HG03342 (cell line): ENCODE results near the gene SERPINA6.
"Not testable (repeated sequence)": the region's sequence is repeated elsewhere in the genome, so short reads cannot be mapped to it uniquely, and the experiment has no call there.

ENCODE experiments used
- ATAC-seq: cut with Tn5 transposase; IDR thresholded peaks from one replicate; pipeline ENCODE4 v1.9.1; 2021; ENCODE audit warnings: mild to moderate bottlenecking, moderate library complexity; ENCODE audit not compliant: unreplicated experiment

SERPINA6 gene

DNA sequence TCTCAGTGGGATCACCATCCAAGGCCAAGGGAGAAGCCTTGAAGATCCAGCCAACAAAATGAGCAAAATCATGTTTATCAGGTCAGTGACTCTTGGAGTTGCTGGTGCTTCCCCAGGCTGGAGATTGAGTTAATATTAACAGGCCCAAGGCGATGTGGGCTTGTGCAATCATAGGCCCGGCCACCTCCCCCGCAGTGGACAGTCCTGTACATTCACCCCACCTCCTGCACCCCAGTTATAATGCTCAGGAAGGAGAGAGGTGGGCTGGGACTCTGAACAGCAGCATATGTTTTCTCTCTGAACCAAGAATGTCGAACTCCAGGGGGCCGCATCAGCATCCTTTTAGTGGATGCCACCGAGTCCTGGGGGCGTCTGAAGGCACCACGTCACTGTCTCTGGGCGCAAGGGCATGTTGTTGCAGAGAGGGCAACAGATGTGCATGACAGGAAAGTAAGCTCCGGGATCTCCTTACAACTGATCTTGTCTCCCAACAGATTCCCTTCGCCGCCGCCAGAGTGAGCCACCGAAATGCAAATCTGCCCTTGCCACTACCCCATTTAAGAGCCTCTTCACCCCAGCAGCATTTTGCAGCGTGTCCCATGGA is 32.2 kb upstream of the SERPINA6 start:
- no peak for ATAC-seq

DNA sequence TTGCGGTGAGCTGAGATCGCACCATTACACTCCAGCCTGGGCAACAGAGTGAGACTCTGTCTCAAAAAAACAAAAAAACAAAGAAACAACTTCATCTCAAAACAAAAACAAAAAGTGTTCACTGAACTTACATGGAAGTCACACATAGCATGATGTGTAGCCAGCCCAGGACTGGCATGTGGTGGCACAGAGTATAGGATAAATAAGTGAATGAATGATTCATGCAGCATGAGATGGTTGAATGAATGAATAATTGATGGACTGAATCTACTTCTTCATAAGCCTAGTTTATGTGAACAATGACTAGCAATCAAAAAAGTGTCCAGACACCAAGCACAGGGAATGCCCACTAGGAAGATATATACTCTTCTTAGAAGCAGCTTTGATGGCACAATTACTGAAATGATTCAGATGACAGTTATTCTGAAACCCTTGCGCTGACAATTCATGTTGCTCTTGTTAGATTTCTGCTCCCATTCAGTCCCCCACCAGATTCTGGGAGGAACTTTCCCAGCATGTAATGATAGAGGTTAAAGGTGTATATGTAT is 31.6 kb upstream of the SERPINA6 start:
- no peak for ATAC-seq

- not testable (repeated sequence) for ATAC-seq
These were observed 31.1 kb upstream of the SERPINA6 start for GRCh38 chr14:94354190-94354589.

GRCh38 chr14:94349276-94349675 is 26.1 kb upstream of the SERPINA6 start:
- no peak for ATAC-seq

DNA sequence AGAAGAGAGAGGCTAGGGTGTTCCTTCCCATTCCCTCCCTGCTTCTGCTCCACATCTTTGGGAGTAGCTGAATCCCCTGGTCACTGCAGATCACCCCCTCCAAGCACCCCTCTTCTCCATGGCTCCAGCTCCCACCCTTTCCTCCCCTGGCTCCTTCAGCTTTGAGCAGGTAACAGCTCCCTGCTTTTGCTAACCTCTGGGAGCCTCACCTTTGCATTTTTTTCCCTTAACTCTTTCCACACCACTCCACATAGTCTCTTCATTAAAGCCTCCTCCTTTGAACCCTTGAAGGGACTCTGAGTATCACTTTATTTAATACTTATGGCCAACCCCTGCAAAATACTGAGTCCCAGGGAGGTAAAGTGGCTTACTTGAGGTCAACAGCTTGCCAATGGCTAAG is 25.7 kb upstream of the SERPINA6 start:
- ATAC-seq, result no peak

DNA sequence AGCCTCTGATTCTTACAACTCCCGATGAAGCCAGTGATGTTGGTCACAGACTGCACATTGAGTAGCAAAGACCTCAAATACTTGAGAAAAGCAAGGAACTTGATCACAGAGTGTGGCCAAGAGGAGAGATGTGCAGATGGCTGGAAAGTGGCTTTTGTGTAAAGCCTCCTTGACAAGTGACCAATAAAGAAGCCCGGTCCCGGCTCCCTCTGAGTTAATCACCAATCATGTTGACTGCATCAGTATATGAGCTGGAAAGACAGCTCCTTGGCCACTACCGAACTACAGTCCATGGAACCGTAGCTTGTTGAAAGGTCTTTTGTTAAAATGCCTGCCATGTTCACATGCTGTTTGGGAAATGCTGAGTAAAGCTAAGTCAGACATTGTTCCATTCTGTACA is 23.7 kb upstream of the SERPINA6 start:
- ATAC-seq, result no peak

DNA sequence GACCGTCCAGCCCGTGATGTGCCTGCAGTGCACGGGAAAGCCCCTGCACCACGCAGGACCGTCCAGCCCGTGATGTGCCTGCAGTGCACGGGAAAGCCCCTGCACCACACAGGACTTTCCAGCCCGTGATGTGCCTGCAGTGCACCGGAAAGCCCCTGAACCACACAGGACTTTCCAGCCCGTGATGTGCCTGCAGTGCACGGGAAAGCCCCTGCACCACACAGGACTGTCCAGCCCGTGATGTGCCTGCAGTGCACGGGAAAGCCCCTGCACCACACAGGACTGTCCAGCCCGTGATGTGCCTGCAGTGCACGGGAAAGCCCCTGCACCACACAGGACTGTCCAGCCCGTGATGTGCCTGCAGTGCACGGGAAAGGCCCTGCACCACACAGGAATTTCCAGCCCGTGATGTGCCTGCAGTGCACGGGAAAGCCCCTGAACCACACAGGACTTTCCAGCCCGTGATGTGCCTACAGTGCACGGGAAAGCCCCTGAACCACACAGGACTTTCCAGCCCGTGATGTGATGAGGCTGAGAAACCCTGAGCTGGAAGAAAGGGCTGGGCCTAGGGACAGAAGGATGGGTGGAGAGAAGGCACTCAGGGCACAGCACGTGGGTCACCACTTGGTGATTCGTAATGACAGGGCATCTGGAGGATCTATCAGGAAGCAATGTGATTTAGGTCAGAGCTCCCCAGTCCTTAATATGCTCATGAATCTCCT is 23.1 kb upstream of the SERPINA6 start:
- ATAC-seq, result peak; percentile 72

- ATAC-seq, result no peak
These were observed 22.4 kb upstream of the SERPINA6 start for GRCh38 chr14:94345344-94346064.

GRCh38 chr14:94344389-94344788 is 21.3 kb upstream of the SERPINA6 start:
- no peak for ATAC-seq

GRCh38 chr14:94343238-94344005 is 20.3 kb upstream of the SERPINA6 start:
- ATAC-seq, result no peak

DNA sequence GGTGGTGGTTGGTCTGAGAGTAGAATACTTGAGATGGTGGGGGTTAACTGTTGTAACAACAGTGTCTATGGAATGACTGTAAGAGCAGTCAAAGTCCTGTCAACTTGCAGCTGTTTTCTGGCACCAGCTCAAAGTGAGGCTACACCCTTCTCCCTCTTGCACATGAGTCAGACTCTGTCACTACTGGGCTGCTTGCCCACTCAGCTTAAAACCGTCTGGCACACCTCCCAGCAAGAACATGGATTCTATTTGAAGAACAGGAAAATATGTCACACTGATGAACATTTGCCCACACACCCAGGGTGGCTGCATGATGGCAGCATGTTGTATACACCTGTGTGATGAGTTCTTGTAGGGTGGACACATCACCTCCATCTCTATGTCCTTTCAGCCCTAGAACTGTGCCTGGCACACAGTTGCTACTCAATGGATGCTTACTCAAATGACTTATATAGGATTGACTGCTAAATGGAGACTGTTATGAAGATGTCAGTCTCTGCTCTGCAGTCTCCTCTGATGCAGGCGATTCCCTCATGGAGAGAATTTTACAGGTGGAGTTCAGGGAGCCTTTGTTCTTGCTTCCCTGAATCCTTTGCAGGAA is 19.3 kb upstream of the SERPINA6 start:
- ATAC-seq, result no peak

- no peak for ATAC-seq
These were observed 18.7 kb upstream of the SERPINA6 start for GRCh38 chr14:94341656-94342333.

DNA sequence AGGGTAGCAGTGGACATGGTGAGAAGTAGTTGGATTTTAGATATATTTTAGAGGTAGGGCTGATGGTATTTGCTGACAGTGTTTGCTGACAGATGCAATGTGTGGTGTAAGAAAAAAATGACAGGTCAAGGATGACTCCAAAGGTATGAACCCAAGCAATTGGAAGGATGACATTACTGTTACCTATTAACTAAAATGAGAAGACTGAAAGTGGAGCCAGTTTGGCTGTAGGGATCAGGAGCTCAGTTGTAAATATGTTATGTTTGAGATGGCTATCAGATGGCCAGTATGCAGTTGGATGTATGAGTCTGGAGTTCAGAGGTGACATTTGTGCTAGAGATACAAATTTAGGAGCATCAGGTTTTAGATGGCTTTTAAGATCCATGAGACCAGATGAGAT is 17.4 kb upstream of the SERPINA6 start:
- no peak for ATAC-seq

GRCh38 chr14:94338023-94338422 is 14.9 kb upstream of the SERPINA6 start:
- ATAC-seq, result no peak

DNA sequence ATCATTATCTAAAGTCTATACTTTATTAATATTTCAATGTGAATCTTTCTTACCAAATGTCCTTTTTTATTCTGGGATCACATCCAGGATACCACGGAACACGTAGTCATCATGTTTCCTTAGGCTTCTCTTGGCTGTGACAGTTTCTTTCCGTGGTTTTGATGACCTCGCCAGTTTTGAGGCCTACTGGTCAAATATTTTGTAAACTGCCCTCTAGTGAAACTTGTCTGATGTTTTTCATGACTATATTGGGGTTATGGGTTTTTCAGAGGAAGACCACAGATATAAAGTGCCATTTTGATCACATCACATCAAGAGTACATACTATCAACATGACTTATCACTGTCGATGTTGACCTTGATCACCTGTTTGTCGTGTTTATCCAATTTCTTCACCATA is 14.1 kb upstream of the SERPINA6 start:
- no peak for ATAC-seq

DNA sequence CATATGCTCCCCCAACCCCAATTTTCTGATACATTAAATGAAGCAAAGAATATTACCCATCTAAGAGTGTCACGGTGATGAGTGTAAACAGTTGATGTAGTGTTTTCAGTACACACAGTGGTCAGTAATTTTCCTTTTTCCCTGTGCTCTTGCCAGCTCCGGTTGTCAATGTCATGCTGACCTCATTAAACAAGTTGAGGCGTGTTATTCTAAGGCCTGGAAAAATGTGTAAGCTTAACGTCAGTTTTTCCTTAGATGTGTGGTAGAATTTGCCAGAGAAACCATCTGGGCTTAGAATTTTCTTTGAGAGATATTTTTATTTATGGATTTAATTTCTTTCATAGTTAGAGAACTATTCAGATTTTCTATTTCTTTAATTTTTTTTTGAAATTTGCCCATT is 11.7 kb upstream of the SERPINA6 start:
- ATAC-seq, result no peak

DNA sequence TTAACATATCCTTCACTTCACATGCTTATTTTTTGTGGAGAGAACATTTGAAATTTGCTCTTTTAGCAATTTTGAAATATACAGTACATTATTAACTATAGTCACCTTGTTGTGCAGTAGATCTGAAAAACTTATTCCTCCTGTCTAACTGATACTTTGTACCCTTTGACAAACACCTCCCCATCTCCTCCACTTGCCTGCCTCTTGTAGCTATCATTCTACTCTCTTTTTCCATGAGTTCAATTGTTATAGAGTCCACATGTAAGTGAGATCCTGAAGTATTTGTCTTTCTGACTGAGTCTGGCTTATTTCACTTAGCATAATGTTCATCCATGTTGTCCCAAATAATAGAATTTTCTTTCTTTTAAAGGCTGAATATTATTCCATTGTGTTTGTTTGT is 9.5 kb upstream of the SERPINA6 start:
- ATAC-seq, result no peak

DNA sequence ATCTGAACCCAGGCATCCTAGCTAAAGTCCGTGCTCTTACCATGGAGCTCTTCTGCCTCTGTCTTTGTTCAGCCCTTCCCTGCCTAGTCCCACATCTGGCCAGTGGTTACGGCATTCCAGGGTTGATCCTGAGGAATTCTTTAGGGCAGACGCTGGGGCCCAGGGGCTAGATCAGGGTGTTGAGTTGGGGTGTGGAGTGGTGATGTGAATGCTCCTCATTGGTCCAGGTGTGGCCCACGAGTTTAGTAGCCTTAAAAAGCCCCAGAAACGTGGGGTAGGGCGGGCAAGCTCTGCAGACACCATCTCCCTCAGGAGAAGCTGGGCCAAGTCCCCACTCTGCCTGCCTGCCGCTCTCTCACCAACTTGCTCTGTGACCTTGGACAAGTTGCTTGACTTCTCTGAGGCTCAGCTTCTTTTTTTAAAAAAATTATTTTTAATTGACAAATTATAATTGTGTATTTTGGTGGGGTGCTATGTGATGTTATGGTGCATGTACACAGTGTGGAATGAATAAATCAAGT is 9.0 kb upstream of the SERPINA6 start:
- no peak for ATAC-seq

DNA sequence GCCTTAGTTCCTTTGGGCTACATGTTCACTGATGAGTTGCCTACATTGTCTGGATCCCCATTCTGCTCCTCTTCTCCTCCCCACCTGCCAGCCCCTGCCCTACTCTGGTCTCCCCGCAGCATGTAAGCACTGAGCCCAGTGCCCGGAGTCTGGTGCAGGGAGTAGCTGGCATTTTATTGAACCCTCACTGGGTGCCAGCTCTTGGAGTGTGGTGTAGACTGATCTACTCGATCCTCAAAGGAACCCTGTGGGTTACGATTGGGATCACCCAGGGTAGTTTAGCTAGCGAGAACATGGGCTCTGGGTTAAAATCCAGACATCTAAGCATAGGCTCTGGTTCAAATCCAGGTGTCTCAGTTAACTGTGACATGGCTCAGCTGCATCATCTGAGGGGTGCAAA is 8.3 kb upstream of the SERPINA6 start:
- no peak for ATAC-seq

DNA sequence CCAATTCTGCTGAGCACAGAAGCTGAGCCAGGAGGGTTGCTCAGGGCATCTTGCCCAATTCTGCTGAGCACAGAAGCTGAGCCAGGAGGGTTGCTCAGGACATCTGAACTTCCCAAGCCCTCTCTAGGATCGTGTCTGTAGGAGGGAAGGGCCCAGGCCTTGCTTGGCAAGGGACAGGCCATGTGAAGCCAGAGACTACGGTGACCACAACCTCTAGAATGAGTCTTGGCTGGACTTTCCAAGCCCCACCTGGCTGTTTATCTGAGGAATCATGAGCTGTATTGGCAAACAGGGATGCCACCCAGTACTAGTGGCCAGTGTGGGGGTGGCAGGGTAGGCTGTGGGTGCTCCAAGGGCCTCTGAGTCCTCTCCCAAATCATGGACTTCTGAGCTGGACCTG is 7.7 kb upstream of the SERPINA6 start:
- ATAC-seq, result no peak
